ENCODE measurements around the gene ADAMTS2.

GRCh38 chr5:179210478-179210877, 134.8 kb downstream of the ADAMTS2 start:
- no peak for TF ChIP-seq CTCF (IDR thresholded peaks at IDR 0.05; ENCODE audit: insufficient read depth, low read depth, low read length)
- TF ChIP-seq EZH2 (IDR thresholded peaks at IDR 0.05; ENCODE audit: insufficient read depth, low read length) = no peak

Data from astrocyte (in vitro differentiated cells and primary cell).